Fibroblast of lung (primary cell): ENCODE measurements around the gene MARVELD3. TPM values are rescaled to one million over a fixed set of nuclear protein-coding genes. Genes with fewer than 3 reads are reported as not detected.

ENCODE experiments used
- DNase-seq, 2 donors: peaks; one replicate each; pipeline versions ENCODE4 v3.0.0 to v3.0.0-alpha.2; 2010; ENCODE audit warnings: low read depth in 2 of 2
- H2AFZ ChIP-seq: 2 replicates; pipeline ENCODE4 v1.5.1; 2012; ENCODE audit warnings: low read length, control low read depth, inconsistent platforms
- H3K27ac ChIP-seq: 2 replicates; pipeline ENCODE4 v1.5.1; 2011; ENCODE audit warnings: low read length, control low read depth; ENCODE audit not compliant: insufficient read depth
- H3K27me3 ChIP-seq: 2 replicates; pipeline ENCODE4 v1.5.1; 2011; ENCODE audit warnings: mild to moderate bottlenecking, low read length; ENCODE audit not compliant: control insufficient read depth, insufficient read depth
- H3K36me3 ChIP-seq: 2 replicates; pipeline ENCODE4 v1.5.1; 2011; ENCODE audit warnings: low read length; ENCODE audit not compliant: control insufficient read depth, insufficient read depth
- H3K4me1 ChIP-seq: 2 replicates; pipeline ENCODE4 v1.5.1; 2011; ENCODE audit warnings: low read length; ENCODE audit not compliant: control insufficient read depth, insufficient read depth; ENCODE audit errors: extremely low read depth
- H3K4me2 ChIP-seq: 2 replicates; pipeline ENCODE4 v1.5.1; 2011; ENCODE audit warnings: low read length, control low read depth; ENCODE audit not compliant: insufficient read depth; ENCODE audit errors: extremely low read depth
- H3K4me3 ChIP-seq, 4 experiments: fragments of 200-600 bp in 1 of 4; sonication (generic) in 1 of 4; replicated peaks in 1 of 4; 2 replicates each; pipeline ENCODE4 v1.5.1; 2011 to 2016; ENCODE audit warnings: low read length in 4 of 4, low read depth in 3 of 4, mild to moderate bottlenecking in 3 of 4, control low read depth in 2 of 4, inconsistent platforms in 1 of 4, mixed read lengths in 1 of 4; ENCODE audit not compliant: insufficient read depth in 1 of 4; ENCODE audit errors: control extremely low read depth in 1 of 4
- H3K79me2 ChIP-seq: 2 replicates; pipeline ENCODE4 v1.5.1; 2012; ENCODE audit warnings: mild to moderate bottlenecking, low read length, inconsistent platforms; ENCODE audit not compliant: control insufficient read depth, insufficient read depth
- H3K9ac ChIP-seq: 2 replicates; pipeline ENCODE4 v1.5.1; 2011; ENCODE audit warnings: mild to moderate bottlenecking, low read length, control low read depth; ENCODE audit not compliant: insufficient read depth
- H3K9me3 ChIP-seq: 2 replicates; pipeline ENCODE4 v1.5.1; 2012; ENCODE audit warnings: low read depth, low read length; ENCODE audit not compliant: control insufficient read depth, insufficient read depth
- H4K20me1 ChIP-seq: 2 replicates; pipeline ENCODE4 v1.5.1; 2011; ENCODE audit warnings: low read length; ENCODE audit not compliant: control insufficient read depth, insufficient read depth; ENCODE audit errors: extremely low read depth
- EZH2 ChIP-seq: IDR thresholded peaks from 2 replicates; pipeline ENCODE4 v1.5.1; 2012; ENCODE audit warnings: low read length, control low read depth, mild to moderate bottlenecking; ENCODE audit errors: missing control alignments
- polyA plus RNA-seq, 2 donors: library from polyadenylated mRNA; depleted of rRNA in 1 of 2; stranded (reverse) in 1 of 2; unstranded in 1 of 2; fragments of >200 nt; gene quantifications; 2 replicates each; pipeline ENCODE4 v1.2.1, GENCODE V29; 2011 to 2012; ENCODE audit warnings: missing spikeins in 1 of 2
- total RNA-seq: library from RNA; depleted of rRNA; stranded (reverse); fragments of >200 nt; gene quantifications from 2 replicates; pipeline ENCODE4 v1.2.1, GENCODE V29; 2014
- TF ChIP-seq, protein P1 (sequence below), 2 donors: IDR thresholded peaks in 1 of 2; conservative IDR thresholded peaks in 1 of 2; 1 replicate in 1 of 2; 2 replicates in 1 of 2; pipeline ENCODE4 v1.5.1; 2011 to 2012; ENCODE audit warnings: low read length in 2 of 2, control low read depth in 1 of 2, inconsistent platforms in 1 of 2, low read depth in 1 of 2, mild to moderate bottlenecking in 1 of 2

Gene MARVELD3
- total and polyA plus RNA-seq, 2 donors (not counting 1 experiment from before 2014, with no cell fraction given), result not detected

DNA sequence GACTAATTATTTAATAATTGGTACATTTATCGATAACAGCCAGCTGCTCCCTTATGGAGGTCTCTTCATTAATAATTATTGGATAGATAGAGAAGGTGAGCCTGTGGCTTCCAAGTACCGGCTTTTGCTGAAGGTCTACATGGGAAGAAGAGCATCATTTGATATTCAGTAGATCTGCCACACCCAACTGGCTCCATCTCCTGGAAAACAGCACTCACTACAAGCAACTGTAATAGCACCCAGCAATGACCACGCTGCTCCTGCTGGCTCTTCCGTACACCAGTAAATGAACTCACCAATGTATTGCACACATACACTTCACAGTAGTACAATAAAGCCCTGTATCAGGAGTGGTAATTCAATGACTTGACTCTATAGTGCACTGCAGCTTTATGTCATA is 19.5 kb downstream of the MARVELD3 start:
- Histone ChIP-seq H3K4me2 (no peak overlapping the region), H3K4me1 (no peaks in the 10 kb centered on the region), H2AFZ (no peak overlapping the region), H3K9me3 (no peaks in the 10 kb centered on the region), H3K27ac (no peak overlapping the region), H3K79me2 (no peaks in the 10 kb centered on the region), H3K4me3 (no peak overlapping the region), H3K27me3 (no peaks in the 10 kb centered on the region), H3K36me3 (peaks cover 3% of the 10 kb centered on the region), H4K20me1 (no peaks in the 10 kb centered on the region), H3K9ac (no peak overlapping the region)
- peak; percentile 20 to 30 for DNase-seq
- TF ChIP-seq, protein P1, sequence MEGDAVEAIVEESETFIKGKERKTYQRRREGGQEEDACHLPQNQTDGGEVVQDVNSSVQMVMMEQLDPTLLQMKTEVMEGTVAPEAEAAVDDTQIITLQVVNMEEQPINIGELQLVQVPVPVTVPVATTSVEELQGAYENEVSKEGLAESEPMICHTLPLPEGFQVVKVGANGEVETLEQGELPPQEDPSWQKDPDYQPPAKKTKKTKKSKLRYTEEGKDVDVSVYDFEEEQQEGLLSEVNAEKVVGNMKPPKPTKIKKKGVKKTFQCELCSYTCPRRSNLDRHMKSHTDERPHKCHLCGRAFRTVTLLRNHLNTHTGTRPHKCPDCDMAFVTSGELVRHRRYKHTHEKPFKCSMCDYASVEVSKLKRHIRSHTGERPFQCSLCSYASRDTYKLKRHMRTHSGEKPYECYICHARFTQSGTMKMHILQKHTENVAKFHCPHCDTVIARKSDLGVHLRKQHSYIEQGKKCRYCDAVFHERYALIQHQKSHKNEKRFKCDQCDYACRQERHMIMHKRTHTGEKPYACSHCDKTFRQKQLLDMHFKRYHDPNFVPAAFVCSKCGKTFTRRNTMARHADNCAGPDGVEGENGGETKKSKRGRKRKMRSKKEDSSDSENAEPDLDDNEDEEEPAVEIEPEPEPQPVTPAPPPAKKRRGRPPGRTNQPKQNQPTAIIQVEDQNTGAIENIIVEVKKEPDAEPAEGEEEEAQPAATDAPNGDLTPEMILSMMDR (conservative IDR thresholded peaks at IDR 0.05 in 1 of 2, IDR thresholded peaks at IDR 0.05 in 1 of 2; ENCODE audit: low read depth in 1 of 2, low read length in 2 of 2), result peak in 1 of 2 donors; percentile 46
- no peak for TF ChIP-seq EZH2

DNA sequence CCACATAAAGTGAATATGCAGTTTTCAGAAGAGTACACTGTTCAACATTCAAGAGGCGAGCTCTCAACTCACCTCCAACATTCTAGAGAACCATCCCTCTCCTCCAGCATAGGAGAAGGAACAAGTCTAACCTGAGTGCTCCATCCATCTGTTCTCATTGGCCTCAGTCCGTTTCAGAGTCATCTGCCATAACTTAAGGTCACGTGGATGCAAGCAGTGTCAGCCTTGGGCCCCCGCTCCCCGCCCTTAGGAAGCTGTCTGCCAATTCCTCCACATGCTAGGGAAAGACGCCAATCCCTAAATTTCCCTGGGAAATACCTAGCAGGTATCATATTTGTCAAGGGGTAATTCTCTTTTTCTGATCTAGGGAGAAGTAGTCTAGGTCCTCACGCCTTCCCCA is 21.4 kb downstream of the MARVELD3 start:
- no peaks in the 10 kb centered on the region for H4K20me1 ChIP-seq
- no peak overlapping the region for H3K9ac ChIP-seq
- H3K27me3 ChIP-seq, result no peaks in the 10 kb centered on the region
- no peak overlapping the region for H2AFZ ChIP-seq
- TF ChIP-seq EZH2, result no peak
- TF ChIP-seq, protein P1 (conservative IDR thresholded peaks at IDR 0.05 in 1 of 2, IDR thresholded peaks at IDR 0.05 in 1 of 2; ENCODE audit: low read depth in 1 of 2, low read length in 2 of 2), result no peak
- no peaks in the 10 kb centered on the region for H3K79me2 ChIP-seq
- no peaks in the 10 kb centered on the region for H3K4me1 ChIP-seq
- no peak for DNase-seq
- H3K36me3 ChIP-seq, result peaks cover 3% of the 10 kb centered on the region
- no peak overlapping the region for H3K4me2 ChIP-seq
- no peak overlapping the region for H3K27ac ChIP-seq
- no peak overlapping the region for H3K4me3 ChIP-seq
- H3K9me3 ChIP-seq, result no peaks in the 10 kb centered on the region

DNA sequence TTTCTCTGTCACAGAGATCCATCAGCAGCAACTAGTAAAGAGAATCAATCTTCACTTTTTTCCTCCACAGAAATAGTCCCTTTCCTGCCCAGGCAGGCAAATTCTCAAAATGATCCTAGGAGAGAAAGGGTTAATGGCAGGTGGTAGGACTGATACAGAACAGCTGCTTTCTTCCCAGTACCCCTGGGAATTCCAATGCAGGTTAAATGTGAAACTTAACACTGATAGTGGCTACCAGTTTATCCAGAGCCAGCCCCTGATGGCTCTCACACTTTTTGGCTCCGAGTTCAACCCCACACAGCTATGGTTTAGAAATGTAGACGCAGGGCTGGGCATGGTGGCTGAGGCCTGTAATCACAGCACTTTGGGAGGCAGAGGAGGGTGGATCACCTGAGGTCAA is 22.2 kb downstream of the MARVELD3 start:
- no peaks in the 10 kb centered on the region for H3K4me1 ChIP-seq
- H3K27me3 ChIP-seq, result no peaks in the 10 kb centered on the region
- no peak overlapping the region for H3K9ac ChIP-seq
- H3K36me3 ChIP-seq, result peaks cover 6% of the 10 kb centered on the region
- no peak overlapping the region for H2AFZ ChIP-seq
- H3K4me2 ChIP-seq, result no peak overlapping the region
- H3K79me2 ChIP-seq, result no peaks in the 10 kb centered on the region
- no peaks in the 10 kb centered on the region for H3K9me3 ChIP-seq
- no peak overlapping the region for H3K27ac ChIP-seq
- no peak for DNase-seq
- no peak overlapping the region for H3K4me3 ChIP-seq
- no peaks in the 10 kb centered on the region for H4K20me1 ChIP-seq
- no peak for TF ChIP-seq EZH2
- TF ChIP-seq, protein P1 (conservative IDR thresholded peaks at IDR 0.05 in 1 of 2, IDR thresholded peaks at IDR 0.05 in 1 of 2; ENCODE audit: low read depth in 1 of 2, low read length in 2 of 2), result no peak
